Ascending aorta (tissue), 2 donors: ENCODE results near the gene SUMO3. TPM values are rescaled to one million over a fixed set of nuclear protein-coding genes. Genes with fewer than 3 reads are reported as not detected.

Experiments used
- DNase-seq, 2 donors: peaks; one replicate each; pipeline ENCODE4 v3.0.0-alpha.2; 2019; ENCODE audit warnings: low spot score in 2 of 2
- H3K27ac ChIP-seq, 2 donors: fragments of 200-600 bp; sonication (generic); one replicate each; pipeline ENCODE4 v1.5.1; 2016 to 2017; ENCODE audit warnings: mild to moderate bottlenecking in 1 of 2
- H3K27me3 ChIP-seq: fragments of 200-600 bp; sonication (generic); one replicate; pipeline ENCODE4 v1.5.1; 2017
- H3K36me3 ChIP-seq, 2 donors: fragments of 200-600 bp; sonication (generic); one replicate each; pipeline ENCODE4 v1.5.1; 2016
- H3K4me1 ChIP-seq, 2 donors: fragments of 200-600 bp; sonication (generic); one replicate each; pipeline ENCODE4 v1.5.1; 2016 to 2017; ENCODE audit warnings: mild to moderate bottlenecking in 1 of 2
- H3K4me3 ChIP-seq, 2 donors: fragments of 200-600 bp; sonication (generic); one replicate each; pipeline ENCODE4 v1.5.1; 2016 to 2017; ENCODE audit warnings: mild to moderate bottlenecking in 1 of 2
- H3K9me3 ChIP-seq, 2 donors: fragments of 200-600 bp; sonication (generic); one replicate each; pipeline ENCODE4 v1.5.1; 2016
- intact Hi-C: fragments of 100-400 bp; cut with DNase I; formaldehyde crosslinking; loops from one replicate; pipeline ENCODE4 v1.15.1; 2023
- total RNA-seq: library from RNA; depleted of rRNA; stranded (reverse); fragments of >200 nt; gene quantifications from one replicate; pipeline ENCODE4 v1.1.0, GENCODE V29; 2016
- TF ChIP-seq, protein P1 (sequence below), 3 experiments: fragments of 200-600 bp in 2 of 3; fragments of 450-650 bp in 1 of 3; sonication (generic) in 2 of 3; IDR thresholded peaks; one replicate each; pipeline ENCODE4 v1.5.1; 2016 to 2019; ENCODE audit warnings: antibody characterized with exemption in 3 of 3, mild to moderate bottlenecking in 1 of 3, moderate library complexity in 1 of 3

SUMO3 gene
- total RNA-seq, 1 donor from 2014 or later, result 69.2 TPM

GRCh38 chr21:44812640-44813039, 5.2 kb downstream of the SUMO3 start:
- Histone ChIP-seq H3K4me1 (peaks cover 5 to 8% of the 10 kb centered on the region in 2 donors), H3K9me3 (no peaks in the 10 kb centered on the region), H3K4me3 (no peak overlapping the region), H3K27me3 (no peaks in the 10 kb centered on the region), H3K27ac (no peak overlapping the region), H3K36me3 (peaks cover 15 to 45% of the 10 kb centered on the region in 2 donors)
- TF ChIP-seq, protein P1, sequence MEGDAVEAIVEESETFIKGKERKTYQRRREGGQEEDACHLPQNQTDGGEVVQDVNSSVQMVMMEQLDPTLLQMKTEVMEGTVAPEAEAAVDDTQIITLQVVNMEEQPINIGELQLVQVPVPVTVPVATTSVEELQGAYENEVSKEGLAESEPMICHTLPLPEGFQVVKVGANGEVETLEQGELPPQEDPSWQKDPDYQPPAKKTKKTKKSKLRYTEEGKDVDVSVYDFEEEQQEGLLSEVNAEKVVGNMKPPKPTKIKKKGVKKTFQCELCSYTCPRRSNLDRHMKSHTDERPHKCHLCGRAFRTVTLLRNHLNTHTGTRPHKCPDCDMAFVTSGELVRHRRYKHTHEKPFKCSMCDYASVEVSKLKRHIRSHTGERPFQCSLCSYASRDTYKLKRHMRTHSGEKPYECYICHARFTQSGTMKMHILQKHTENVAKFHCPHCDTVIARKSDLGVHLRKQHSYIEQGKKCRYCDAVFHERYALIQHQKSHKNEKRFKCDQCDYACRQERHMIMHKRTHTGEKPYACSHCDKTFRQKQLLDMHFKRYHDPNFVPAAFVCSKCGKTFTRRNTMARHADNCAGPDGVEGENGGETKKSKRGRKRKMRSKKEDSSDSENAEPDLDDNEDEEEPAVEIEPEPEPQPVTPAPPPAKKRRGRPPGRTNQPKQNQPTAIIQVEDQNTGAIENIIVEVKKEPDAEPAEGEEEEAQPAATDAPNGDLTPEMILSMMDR (IDR thresholded peaks at IDR 0.05), result no peak
- intact Hi-C loops, result loop anchor here (10.0 kb wide), 1 partner anchor 322 kb away; no protein-coding TSS in a partner anchor
- DNase-seq, result no peak

DNA sequence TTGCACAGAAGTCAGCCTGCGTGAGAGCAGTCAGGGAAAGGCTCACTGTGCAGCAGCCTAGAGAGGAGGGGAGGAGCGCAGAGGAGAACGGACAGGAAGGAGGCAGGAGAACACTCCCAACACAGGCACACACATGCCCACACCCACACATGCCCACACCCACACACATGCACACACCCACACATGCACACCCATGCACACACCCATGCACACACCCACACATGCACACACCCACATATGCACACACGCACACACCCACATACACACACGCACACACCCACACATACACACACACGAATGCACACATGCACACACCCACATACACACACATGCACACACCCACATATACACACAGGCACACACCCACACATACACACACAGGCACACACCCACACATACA, 7.1 kb downstream of the SUMO3 start:
- Histone ChIP-seq H3K4me1 (no peaks in the 10 kb centered on the region), H3K27ac (no peak overlapping the region), H3K27me3 (no peaks in the 10 kb centered on the region), H3K4me3 (no peak overlapping the region), H3K36me3 (peaks cover 29 to 63% of the 10 kb centered on the region in 2 donors), H3K9me3 (no peaks in the 10 kb centered on the region)
- TF ChIP-seq, protein P1 (IDR thresholded peaks at IDR 0.05), result no peak
- intact Hi-C loops, result loop anchor here (10.0 kb wide), 1 partner anchor 324 kb away; no protein-coding TSS in a partner anchor
- no peak for DNase-seq

DNA sequence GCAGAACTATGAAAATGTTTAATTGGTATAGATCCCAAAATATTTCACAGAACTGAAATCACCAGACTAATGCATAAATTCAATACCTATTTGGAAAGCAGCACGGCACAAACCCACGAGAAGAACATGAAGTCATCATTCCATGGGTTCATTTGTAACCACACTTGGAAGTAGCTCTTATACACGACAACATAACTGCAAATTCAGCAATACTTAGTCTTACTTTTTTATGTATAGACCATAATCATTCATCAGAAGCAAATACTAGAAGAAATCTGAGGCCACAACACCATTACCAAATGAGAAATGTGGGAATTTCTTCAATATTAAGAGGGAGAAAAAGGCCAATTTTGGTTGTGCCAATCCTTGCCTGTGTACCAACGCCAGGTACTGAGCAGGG, 12.0 kb downstream of the SUMO3 start:
- Histone ChIP-seq H3K27ac (no peak overlapping the region), H3K4me1 (peaks cover under 1 to 4% of the 10 kb centered on the region in 2 donors), H3K27me3 (no peaks in the 10 kb centered on the region), H3K4me3 (no peak overlapping the region), H3K9me3 (no peaks in the 10 kb centered on the region), H3K36me3 (peaks cover 30 to 59% of the 10 kb centered on the region in 2 donors)
- DNase-seq, result no peak
- intact Hi-C loops, result no loop called here
- TF ChIP-seq, protein P1 (IDR thresholded peaks at IDR 0.05), result no peak

DNA sequence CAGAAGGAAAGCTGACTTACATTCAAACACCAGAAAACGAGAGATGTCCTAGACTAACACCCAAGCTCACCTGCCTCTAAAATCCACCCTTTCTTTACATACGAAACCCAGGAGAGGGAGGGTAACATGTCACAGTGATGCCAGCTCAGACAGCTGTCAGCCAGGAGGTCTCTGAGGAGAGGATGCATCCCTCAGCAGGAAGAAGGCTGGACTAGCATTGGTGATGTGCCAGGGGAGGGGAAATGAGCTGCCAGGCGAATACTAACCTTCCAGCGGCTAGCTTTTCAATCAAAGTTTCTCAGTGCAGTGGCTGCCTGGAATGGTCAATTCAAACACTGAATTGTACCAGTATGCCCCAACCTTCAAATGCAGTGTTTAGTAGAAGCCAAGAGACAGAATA, 12.6 kb downstream of the SUMO3 start:
- intact Hi-C loops, result no loop called here
- H3K4me1 ChIP-seq, result peaks cover 6 to 8% of the 10 kb centered on the region in 2 donors
- TF ChIP-seq, protein P1 (IDR thresholded peaks at IDR 0.05), result no peak

DNA sequence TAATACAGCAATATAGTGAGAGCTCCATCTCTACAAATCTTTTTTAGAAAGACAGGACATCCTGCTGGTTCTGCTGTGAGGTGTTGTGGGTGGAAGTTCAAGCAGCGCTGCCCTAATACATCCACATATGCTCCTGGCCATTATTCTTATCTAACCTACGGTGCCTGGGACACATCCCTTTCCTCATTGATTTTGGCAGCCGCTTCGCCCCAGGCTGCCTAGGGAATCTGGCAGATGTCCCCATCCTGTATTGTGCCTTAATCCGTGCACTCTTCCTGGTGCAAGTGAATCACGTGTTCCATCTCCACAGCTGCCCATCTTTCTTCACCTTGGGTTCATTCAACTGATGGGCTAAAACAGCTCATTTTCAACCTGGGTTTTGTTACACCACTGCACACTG, 13.1 kb downstream of the SUMO3 start:
- TF ChIP-seq, protein P1 (IDR thresholded peaks at IDR 0.05), result no peak
- no peak overlapping the region for H3K4me3 ChIP-seq
- intact Hi-C loops, result loop anchor here (5.0 kb wide), 1 partner anchor 128 kb away; no protein-coding TSS in a partner anchor
- no peak for DNase-seq
- peaks cover 7 to 11% of the 10 kb centered on the region in 2 donors for H3K4me1 ChIP-seq
- H3K27ac ChIP-seq, result no peak overlapping the region
- H3K27me3 ChIP-seq, result no peaks in the 10 kb centered on the region
- no peaks in the 10 kb centered on the region for H3K9me3 ChIP-seq
- peaks cover 29 to 50% of the 10 kb centered on the region in 2 donors for H3K36me3 ChIP-seq

More for the DNA sequence above, 12.6 kb downstream of the SUMO3 start:
- Histone ChIP-seq H3K9me3 (no peaks in the 10 kb centered on the region), H3K36me3 (peaks cover 30 to 55% of the 10 kb centered on the region in 2 donors), H3K4me3 (no peak overlapping the region), H3K27ac (no peak overlapping the region), H3K27me3 (no peaks in the 10 kb centered on the region)
- no peak for DNase-seq
